Chondrocyte (in vitro differentiated cells): ENCODE data around the gene CHKA. TPM values are rescaled to one million over a fixed set of nuclear protein-coding genes. Genes with fewer than 3 reads are reported as not detected.

Experiments used
- DNase-seq: peaks from one replicate; pipeline ENCODE4 v3.0.0; 2021; ENCODE audit warnings: mixed read lengths, low spot score
- H3K27ac Mint-ChIP-seq: one replicate; pipeline ENCODE4 v1.8.0; 2021; ENCODE audit warnings: mild to moderate bottlenecking, moderate library complexity, mixed read lengths; ENCODE audit not compliant: unreplicated experiment
- H3K27me3 Mint-ChIP-seq: 2 replicates; pipeline ENCODE4 v1.8.0; 2021; ENCODE audit warnings: low read depth, mixed read lengths
- H3K36me3 Mint-ChIP-seq: 2 replicates; pipeline ENCODE4 v1.8.0; 2021; ENCODE audit warnings: low read depth, mixed read lengths
- H3K4me1 Mint-ChIP-seq: 2 replicates; pipeline ENCODE4 v1.8.0; 2021; ENCODE audit warnings: low read depth, mild to moderate bottlenecking, mixed read lengths
- H3K4me3 Mint-ChIP-seq: one replicate; pipeline ENCODE4 v1.8.0; 2021; ENCODE audit warnings: mild to moderate bottlenecking, moderate library complexity, mixed read lengths; ENCODE audit not compliant: unreplicated experiment
- H3K9me3 Mint-ChIP-seq: 2 replicates; pipeline ENCODE4 v1.8.0; 2021; ENCODE audit warnings: low read depth, mixed read lengths
- CTCF ChIP-seq: fragments of 200-600 bp; sonication (generic); IDR thresholded peaks from 2 replicates; pipeline ENCODE4 v1.5.0; 2021; ENCODE audit warnings: antibody characterized with exemption, mild to moderate bottlenecking, moderate library complexity
- total RNA-seq: library from RNA; stranded (reverse); gene quantifications from 3 replicates; pipeline ENCODE4 v1.2.1, GENCODE V29; 2021

Gene CHKA
- total RNA-seq, 1 donor from 2014 or later: 21.0 TPM

- no peak for DNase-seq
- Mint-ChIP-seq H3K27ac (no peak overlapping the region), H3K4me3 (no peak overlapping the region), H3K4me1 (no peaks in the 10 kb centered on the region), H3K36me3 (peaks cover 2% of the 10 kb centered on the region), H3K9me3 (peaks cover 6% of the 10 kb centered on the region), H3K27me3 (no peaks in the 10 kb centered on the region)
- no peak for TF ChIP-seq CTCF
These were observed 17.0 kb upstream of the CHKA start for GRCh38 chr11:68138237-68138636.

GRCh38 chr11:68137833-68138232 is 16.6 kb upstream of the CHKA start:
- Mint-ChIP-seq H3K4me3 (no peak overlapping the region), H3K27me3 (no peaks in the 10 kb centered on the region), H3K4me1 (no peaks in the 10 kb centered on the region), H3K9me3 (peaks cover 7% of the 10 kb centered on the region), H3K36me3 (peaks cover 2% of the 10 kb centered on the region), H3K27ac (no peak overlapping the region)
- no peak for DNase-seq
- TF ChIP-seq CTCF: no peak

GRCh38 chr11:68136866-68137265 is 15.7 kb upstream of the CHKA start:
- Mint-ChIP-seq H3K4me1 (no peaks in the 10 kb centered on the region), H3K27ac (no peak overlapping the region), H3K27me3 (no peaks in the 10 kb centered on the region), H3K4me3 (no peak overlapping the region), H3K9me3 (peaks cover 14% of the 10 kb centered on the region), H3K36me3 (peaks cover 9% of the 10 kb centered on the region)
- TF ChIP-seq CTCF: no peak
- no peak for DNase-seq

GRCh38 chr11:68135161-68135560 is 14.0 kb upstream of the CHKA start:
- Mint-ChIP-seq H3K27me3 (no peaks in the 10 kb centered on the region), H3K36me3 (peaks cover 9% of the 10 kb centered on the region), H3K27ac (no peak overlapping the region), H3K4me1 (no peaks in the 10 kb centered on the region), H3K4me3 (no peak overlapping the region), H3K9me3 (peaks cover 15% of the 10 kb centered on the region)
- no peak for TF ChIP-seq CTCF
- no peak for DNase-seq

- DNase-seq: no peak
- Mint-ChIP-seq H3K36me3 (peaks cover 9% of the 10 kb centered on the region), H3K4me3 (no peak overlapping the region), H3K27ac (no peak overlapping the region), H3K9me3 (peaks cover 15% of the 10 kb centered on the region), H3K27me3 (no peaks in the 10 kb centered on the region), H3K4me1 (peaks cover 11% of the 10 kb centered on the region)
- no peak for TF ChIP-seq CTCF
These were observed 12.6 kb upstream of the CHKA start for GRCh38 chr11:68133761-68134160.
